AG09309 (cell line): ENCODE measurements around the gene UBR4.
A peak's percentile ranks its signal among the peaks of the same experiment; 100 is the strongest.

ENCODE experiments used
- DNase-seq: peaks from one replicate; pipeline ENCODE4 v3.0.0-alpha.2; 2010; ENCODE audit warnings: low read depth
- H3K4me3 ChIP-seq: 2 replicates; pipeline ENCODE4 v1.5.1; 2011; ENCODE audit warnings: mild to moderate bottlenecking, low read depth, low read length, moderate library complexity; ENCODE audit not compliant: control insufficient read depth
- TF ChIP-seq, protein P1 (sequence below): IDR thresholded peaks from 2 replicates; pipeline ENCODE4 v1.5.1; 2011; ENCODE audit warnings: mild to moderate bottlenecking, low read depth, low read length, inconsistent platforms; ENCODE audit not compliant: insufficient read depth, control insufficient read depth; ENCODE audit errors: missing control alignments

The UBR4 gene

DNA sequence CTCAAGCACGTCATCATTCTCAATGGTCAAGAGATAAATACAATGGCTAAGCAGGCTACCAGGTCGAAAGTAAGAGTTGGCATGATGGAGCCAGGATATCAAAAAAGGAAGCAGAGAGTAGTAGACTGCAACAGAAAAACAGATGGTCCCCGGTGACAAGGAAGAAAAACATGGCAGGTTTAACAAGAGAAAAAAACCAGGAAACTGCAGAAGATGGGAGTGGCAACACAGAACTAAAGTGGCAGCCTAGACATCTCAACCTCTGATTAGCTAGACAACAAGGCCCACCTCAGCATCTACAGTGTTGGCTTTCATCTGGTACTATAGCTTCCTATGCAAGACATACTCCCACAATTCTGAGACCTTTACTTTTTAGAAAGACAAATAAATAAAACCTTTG lies 3.1 kb downstream of the UBR4 start:
- TF ChIP-seq, protein P1, sequence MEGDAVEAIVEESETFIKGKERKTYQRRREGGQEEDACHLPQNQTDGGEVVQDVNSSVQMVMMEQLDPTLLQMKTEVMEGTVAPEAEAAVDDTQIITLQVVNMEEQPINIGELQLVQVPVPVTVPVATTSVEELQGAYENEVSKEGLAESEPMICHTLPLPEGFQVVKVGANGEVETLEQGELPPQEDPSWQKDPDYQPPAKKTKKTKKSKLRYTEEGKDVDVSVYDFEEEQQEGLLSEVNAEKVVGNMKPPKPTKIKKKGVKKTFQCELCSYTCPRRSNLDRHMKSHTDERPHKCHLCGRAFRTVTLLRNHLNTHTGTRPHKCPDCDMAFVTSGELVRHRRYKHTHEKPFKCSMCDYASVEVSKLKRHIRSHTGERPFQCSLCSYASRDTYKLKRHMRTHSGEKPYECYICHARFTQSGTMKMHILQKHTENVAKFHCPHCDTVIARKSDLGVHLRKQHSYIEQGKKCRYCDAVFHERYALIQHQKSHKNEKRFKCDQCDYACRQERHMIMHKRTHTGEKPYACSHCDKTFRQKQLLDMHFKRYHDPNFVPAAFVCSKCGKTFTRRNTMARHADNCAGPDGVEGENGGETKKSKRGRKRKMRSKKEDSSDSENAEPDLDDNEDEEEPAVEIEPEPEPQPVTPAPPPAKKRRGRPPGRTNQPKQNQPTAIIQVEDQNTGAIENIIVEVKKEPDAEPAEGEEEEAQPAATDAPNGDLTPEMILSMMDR = no peak
- no peak for DNase-seq
- H3K4me3 ChIP-seq = no peak overlapping the region

- TF ChIP-seq, protein P1 = no peak
- H3K4me3 ChIP-seq = no peak overlapping the region
- no peak for DNase-seq
Measured at GRCh38 chr1:19205845-19206244, 4.2 kb downstream of the UBR4 start.

DNA sequence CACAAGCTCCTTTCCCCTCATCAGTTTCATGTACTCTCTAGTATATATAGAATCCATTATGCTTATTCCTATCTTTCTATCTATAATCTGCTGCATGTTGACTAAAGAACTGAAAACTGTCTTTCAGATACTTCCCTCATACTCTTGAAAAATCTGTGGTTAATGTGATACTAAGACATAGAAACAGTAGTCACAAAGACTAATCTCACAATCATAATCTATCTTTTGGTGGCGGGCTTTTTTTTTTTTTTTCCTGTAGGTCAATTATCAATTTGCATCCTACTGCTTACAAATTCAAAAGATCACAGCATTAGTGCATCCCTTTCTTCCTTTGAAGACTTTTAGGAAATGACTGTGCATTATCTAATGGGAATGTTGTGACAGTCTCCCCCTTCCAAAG lies 4.7 kb downstream of the UBR4 start:
- DNase-seq = no peak
- no peak overlapping the region for H3K4me3 ChIP-seq
- TF ChIP-seq, protein P1 = no peak

DNA sequence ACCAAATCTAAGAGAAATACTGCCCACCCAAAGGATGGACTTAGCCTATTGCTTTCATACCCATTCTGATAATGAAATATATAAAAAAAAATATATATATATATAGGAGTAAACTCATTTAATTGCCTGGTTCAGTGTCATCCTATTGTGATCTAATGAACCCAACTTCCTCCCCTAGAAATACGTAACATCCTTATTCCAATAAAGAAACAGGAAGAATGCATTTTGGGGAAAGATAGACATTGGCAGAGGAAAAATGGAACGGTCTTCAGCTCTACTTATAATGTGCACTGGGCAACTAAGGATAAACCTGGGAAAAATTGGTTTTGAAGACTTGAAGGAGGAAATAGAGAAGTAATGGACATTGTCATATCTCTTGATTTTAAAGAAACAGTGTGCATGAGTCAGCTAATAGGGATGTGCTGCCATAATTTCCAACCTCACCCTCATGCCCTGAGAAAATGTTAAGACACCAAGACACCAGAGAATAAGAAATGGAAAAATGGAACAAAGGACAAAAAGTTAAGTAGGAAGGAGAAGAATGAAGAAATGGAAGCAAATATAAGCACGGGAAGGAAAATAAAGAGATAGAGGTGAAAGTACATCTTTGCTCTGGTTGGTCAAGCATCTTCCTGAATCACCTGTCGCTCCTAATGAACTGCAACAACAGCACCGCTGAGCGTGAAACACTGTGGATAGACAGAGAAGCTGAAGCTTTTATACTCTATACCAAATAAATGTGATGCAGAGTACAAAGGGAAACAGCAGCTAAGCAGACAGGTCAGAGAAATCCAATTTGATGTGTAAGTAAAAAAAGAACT lies 5.4 kb downstream of the UBR4 start:
- DNase-seq = no peak
- H3K4me3 ChIP-seq = no peak overlapping the region
- TF ChIP-seq, protein P1 = no peak

- TF ChIP-seq, protein P1 = no peak
- peak; percentile 27 for DNase-seq
Measured at GRCh38 chr1:19203440-19203839, 6.6 kb downstream of the UBR4 start.

GRCh38 chr1:19202396-19202795 lies 7.7 kb downstream of the UBR4 start:
- no peak for DNase-seq
- no peak overlapping the region for H3K4me3 ChIP-seq
- TF ChIP-seq, protein P1 = no peak

More at GRCh38 chr1:19203440-19203839, 6.6 kb downstream of the UBR4 start:
- H3K4me3 ChIP-seq = no peak overlapping the region
